ENCODE data around the gene DOCK1. TPM values are rescaled to one million over a fixed set of nuclear protein-coding genes. Genes with fewer than 3 reads are reported as not detected.
A peak's percentile ranks its signal among the peaks of the same experiment; 100 is the strongest.

The DOCK1 gene
- total RNA-seq, 1 experiment from 2014 or later, result 44.5 TPM

DNA sequence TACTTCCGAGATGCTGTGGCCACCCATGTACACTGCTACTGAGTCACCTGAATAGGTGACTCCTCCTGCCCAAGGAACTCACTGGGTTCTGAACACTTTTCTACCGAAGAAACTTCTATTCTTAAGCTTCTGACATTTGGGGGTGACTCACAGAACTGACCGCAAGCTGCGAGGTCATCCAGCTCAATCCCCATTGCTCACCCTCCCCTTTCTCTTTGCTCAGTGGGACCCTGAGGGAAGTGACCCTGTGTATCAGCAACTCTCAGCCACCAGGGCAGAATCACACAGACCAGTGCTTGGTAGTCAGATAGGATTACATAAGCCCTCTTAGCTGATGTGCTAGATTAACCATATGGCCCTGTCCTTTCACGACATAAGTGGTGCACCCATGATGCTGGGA lies 244.9 kb downstream of the DOCK1 start:
- peak; percentile 39 for DNase-seq
- Histone ChIP-seq H3K4me3 (ENCODE audit: insufficient read depth, low read depth, low read length) (no peak overlapping the region), H3K36me3 (replicated peaks; ENCODE audit: control insufficient read depth, insufficient read depth, low read length) (no peaks in the 10 kb centered on the region), H3K27me3 (ENCODE audit: control insufficient read depth, insufficient read depth, low read length) (no peaks in the 10 kb centered on the region)

DNA sequence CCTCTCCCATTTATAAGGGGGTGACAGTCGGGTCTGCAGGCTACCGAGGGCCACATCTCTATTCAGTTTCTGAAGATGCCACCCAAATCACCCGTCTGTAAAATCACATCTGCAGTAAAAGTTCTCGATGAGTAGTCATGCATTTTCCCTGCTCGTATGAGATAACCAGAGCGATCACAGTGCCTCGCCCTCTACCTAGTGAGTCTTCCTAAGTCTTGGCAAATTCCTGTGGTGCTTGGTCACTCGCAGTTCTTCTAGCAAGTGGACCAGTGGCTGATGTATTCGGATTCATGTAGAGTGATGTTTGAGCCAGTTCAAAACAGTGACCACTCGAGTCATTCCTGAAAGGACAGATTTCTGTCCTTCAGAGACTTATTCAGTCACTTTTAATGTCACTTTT lies 246.3 kb downstream of the DOCK1 start:
- Histone ChIP-seq H3K27me3 (ENCODE audit: control insufficient read depth, insufficient read depth, low read length) (no peaks in the 10 kb centered on the region), H3K36me3 (replicated peaks; ENCODE audit: control insufficient read depth, insufficient read depth, low read length) (no peaks in the 10 kb centered on the region), H3K4me3 (ENCODE audit: insufficient read depth, low read depth, low read length) (no peak overlapping the region)
- DNase-seq, result no peak

DNA sequence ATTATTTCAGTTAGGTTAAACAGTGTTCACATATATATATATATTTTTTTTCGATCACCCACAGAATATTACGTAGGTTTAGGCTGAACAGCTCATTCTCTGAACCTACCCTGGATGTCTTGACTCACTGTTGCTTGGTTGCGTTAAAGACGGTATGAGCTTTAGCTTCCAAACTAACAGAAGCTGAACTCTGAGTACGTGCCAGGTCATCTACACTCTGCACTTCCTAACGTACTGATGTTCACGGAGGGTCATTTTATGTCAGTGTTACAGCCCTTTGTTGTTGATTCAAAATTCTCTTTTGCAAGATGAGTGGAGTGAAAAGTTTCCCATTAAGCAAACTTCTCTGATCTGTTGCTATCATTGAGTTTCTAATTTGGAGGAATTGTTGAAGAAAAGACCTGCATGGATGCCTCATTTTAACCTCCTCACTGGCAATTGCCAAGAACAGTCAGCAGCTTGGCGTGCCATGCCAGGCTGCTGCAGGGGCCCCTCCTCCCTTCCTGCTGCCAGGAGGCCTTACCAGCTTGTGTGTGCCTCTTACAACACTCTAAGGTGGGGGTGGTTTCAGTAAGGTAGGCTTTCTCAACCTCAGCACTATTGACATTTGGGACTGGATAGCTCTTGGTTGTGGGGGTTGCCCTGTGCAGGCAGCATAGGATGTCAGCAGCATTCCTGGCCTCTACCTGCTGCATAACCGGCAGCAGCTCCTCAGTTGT lies 246.9 kb downstream of the DOCK1 start:
- no peak overlapping the region for H3K4me3 ChIP-seq (ENCODE audit: insufficient read depth, low read depth, low read length)
- no peaks in the 10 kb centered on the region for H3K36me3 ChIP-seq (replicated peaks; ENCODE audit: control insufficient read depth, insufficient read depth, low read length)
- H3K27me3 ChIP-seq (ENCODE audit: control insufficient read depth, insufficient read depth, low read length), result no peaks in the 10 kb centered on the region
- DNase-seq, result no peak

DNA sequence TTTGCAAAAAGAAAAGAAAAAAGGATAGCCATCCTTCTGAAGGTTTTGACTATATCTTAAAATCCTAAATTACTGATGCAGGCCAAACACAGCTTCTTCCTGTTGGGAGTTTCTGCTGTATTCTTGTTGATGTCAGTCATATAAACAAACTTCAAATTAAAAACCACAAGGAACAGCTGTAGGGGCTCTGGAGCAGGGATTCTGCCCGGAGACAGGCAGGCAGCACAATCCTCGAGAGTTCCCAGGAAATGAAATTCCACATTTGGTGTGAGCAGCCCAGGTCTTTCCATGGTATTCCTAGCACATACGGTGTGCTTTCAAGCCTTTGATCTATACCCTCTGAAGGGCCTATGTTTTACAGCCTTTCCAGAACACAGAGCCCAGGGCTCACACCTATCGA lies 248.0 kb downstream of the DOCK1 start:
- Histone ChIP-seq H3K4me3 (ENCODE audit: insufficient read depth, low read depth, low read length) (no peak overlapping the region), H3K36me3 (replicated peaks; ENCODE audit: control insufficient read depth, insufficient read depth, low read length) (no peaks in the 10 kb centered on the region), H3K27me3 (ENCODE audit: control insufficient read depth, insufficient read depth, low read length) (no peaks in the 10 kb centered on the region)
- DNase-seq, result no peak

DNA sequence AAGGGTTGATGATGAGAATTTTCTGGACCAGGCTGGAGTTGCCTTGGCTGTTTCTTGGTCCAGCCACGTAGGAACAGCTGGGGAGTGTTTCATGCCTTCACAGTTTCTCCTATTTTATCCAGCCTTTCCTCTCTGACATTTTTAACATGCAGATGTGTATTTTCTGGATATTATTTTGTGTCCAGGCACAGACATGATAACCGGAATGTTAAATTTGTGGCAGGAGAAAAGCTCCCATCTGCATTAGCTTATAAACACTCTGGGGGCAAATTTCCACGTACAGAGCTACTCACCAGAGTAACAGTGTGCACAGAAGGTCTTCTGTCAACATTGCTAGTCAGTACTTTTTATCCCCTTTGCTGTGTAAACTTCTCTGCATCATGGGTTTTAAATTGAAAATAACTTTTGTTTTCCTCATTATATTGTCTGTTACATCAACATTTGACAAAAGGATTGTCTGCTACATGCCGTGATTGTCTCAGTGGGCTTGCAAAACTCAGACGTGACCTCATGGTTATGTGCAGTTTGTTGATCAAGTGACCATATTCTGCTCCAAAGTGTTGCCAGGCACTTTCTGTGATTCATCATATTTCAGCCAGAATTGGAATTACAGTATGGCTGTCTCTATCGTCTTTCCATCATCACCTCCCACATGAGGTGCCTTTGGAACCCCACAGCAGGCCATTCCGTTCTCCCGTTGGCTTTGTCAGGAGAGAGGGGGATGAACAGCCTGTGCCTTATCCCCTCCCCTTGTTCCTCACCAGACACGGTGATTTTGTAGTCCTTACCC lies 249.8 kb downstream of the DOCK1 start:
- no peaks in the 10 kb centered on the region for H3K27me3 ChIP-seq (ENCODE audit: control insufficient read depth, insufficient read depth, low read length)
- no peak for DNase-seq
- no peaks in the 10 kb centered on the region for H3K36me3 ChIP-seq (replicated peaks; ENCODE audit: control insufficient read depth, insufficient read depth, low read length)
- H3K4me3 ChIP-seq (ENCODE audit: insufficient read depth, low read depth, low read length), result no peak overlapping the region

DNA sequence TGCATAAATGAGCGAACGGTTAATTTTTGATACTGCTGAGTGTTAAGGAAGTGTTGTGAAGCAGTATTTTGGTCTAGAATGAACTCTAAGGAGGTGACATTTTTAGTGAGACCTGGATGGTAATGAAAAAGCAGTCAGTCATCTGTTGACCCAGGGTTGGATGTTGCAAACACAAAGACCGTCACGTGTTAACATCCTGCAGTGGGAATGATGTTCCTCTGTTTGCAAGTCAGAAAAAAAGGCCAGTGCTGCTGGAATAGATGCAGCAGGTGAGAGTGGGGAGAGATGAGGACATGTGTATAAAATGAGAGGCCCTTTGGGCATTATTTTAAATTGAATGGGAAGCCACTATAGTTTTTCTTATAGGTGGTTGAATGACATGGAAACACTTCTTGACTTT lies 251.9 kb downstream of the DOCK1 start:
- Histone ChIP-seq H3K36me3 (replicated peaks; ENCODE audit: control insufficient read depth, insufficient read depth, low read length) (no peaks in the 10 kb centered on the region), H3K27me3 (ENCODE audit: control insufficient read depth, insufficient read depth, low read length) (no peaks in the 10 kb centered on the region), H3K4me3 (ENCODE audit: insufficient read depth, low read depth, low read length) (no peak overlapping the region)
- no peak for DNase-seq

DNA sequence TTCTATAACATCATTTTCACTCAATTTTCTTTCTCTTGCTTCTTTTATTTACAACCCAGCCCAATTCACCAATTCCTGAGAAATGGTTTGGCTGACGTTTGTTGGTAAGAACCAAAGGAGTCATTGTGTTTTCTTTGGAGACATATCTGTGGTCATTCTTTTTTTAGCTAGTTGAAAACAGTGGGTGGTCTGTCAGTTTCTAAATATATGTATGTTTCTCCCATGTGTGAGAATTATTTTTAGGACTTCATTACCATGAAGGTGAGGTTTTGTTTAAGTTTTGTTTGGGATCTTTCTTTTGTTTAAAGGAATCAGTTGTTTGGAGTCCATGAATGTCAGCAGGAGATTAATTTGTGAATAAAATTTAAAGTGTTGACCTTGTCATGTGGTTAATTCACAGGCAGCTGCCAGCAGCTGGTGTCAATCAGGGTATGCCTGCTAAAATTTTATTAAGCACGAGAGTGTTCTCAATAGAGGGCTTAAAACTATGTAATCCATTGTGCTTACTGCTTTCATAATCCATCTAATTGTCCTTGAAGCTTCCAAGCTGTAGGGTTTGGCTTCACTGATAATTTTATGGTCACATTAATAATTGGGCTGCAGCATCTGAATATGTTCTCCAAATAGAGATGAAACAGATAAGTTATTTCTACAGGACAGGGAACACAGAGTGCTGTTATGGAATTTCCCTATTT lies 252.4 kb downstream of the DOCK1 start:
- no peaks in the 10 kb centered on the region for H3K27me3 ChIP-seq (ENCODE audit: control insufficient read depth, insufficient read depth, low read length)
- no peak for DNase-seq
- H3K4me3 ChIP-seq (ENCODE audit: insufficient read depth, low read depth, low read length), result no peak overlapping the region
- no peaks in the 10 kb centered on the region for H3K36me3 ChIP-seq (replicated peaks; ENCODE audit: control insufficient read depth, insufficient read depth, low read length)

DNA sequence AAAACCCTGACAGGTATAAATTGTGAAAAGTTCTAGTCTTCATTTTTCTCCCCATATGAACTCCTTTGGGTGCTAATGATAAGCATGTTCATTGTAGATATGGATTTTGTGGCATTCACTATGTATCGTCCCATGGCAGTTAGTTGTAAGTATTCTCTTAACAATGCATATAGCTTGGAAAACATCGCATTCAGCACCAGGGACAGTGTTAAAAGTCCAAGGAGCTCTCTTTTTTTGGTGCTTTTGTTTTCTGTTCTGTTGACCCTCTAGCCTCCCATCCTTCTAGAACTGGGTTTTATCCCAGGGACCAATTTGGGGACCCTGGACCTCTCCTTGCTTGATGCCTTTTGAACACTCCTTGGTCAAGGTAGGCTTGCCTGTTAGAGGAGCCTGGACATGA lies 253.4 kb downstream of the DOCK1 start:
- DNase-seq, result peak; percentile 36
- no peaks in the 10 kb centered on the region for H3K36me3 ChIP-seq (replicated peaks; ENCODE audit: control insufficient read depth, insufficient read depth, low read length)
- no peak overlapping the region for H3K4me3 ChIP-seq (ENCODE audit: insufficient read depth, low read depth, low read length)
- H3K27me3 ChIP-seq (ENCODE audit: control insufficient read depth, insufficient read depth, low read length), result no peaks in the 10 kb centered on the region

DNA sequence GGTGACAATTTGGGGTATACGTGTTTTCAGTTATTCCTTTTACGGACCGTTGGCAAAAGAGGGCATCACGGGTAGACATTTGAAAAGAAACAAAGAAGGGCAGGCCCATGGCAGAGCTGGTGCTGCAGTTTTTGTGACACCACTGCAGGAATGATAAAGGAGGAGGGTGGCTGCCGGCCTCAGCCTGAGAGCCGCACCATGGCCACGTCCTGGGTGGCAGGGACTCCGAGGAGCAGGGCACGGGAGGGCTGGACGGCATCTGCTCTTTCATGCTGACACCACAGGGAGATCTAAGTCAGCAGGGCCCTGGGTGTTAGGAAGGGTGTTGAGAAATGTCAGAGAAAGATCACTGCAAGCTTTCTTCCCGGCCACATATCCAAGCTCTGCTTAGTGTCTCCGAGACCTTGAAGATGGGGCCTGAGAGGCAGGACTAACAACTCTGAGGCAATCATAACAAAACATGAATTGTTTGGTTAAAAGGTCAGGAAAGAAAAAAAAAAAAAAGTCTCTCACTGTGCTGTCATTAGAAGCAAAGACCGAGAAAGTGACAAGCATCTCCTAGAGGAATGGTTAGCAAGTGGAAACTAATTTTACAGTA lies 254.5 kb downstream of the DOCK1 start:
- no peaks in the 10 kb centered on the region for H3K36me3 ChIP-seq (replicated peaks; ENCODE audit: control insufficient read depth, insufficient read depth, low read length)
- DNase-seq, result no peak
- H3K27me3 ChIP-seq (ENCODE audit: control insufficient read depth, insufficient read depth, low read length), result no peaks in the 10 kb centered on the region
- H3K4me3 ChIP-seq (ENCODE audit: insufficient read depth, low read depth, low read length), result no peak overlapping the region

DNA sequence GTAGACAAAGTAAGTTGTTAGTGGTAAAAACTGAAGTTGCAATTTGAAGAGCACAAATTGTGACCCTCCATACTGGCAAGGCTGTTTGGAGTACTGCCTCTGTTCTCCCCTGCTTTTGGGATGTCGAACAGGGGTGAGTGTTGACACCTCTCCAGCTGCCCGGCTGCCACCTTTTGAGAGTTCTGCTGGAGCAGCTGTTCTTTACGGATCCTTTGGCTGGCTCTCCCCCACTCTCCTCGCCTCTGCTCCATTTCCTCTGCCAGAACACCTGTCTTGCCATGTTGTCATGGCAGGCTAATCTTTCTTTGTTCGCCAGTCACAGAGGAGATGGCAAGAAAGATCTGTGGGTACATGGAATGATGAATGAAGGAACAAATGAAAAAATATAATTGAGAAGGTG lies 256.3 kb downstream of the DOCK1 start:
- DNase-seq, result no peak
- Histone ChIP-seq H3K36me3 (replicated peaks; ENCODE audit: control insufficient read depth, insufficient read depth, low read length) (no peaks in the 10 kb centered on the region), H3K27me3 (ENCODE audit: control insufficient read depth, insufficient read depth, low read length) (no peaks in the 10 kb centered on the region), H3K4me3 (ENCODE audit: insufficient read depth, low read depth, low read length) (no peak overlapping the region)

DNA sequence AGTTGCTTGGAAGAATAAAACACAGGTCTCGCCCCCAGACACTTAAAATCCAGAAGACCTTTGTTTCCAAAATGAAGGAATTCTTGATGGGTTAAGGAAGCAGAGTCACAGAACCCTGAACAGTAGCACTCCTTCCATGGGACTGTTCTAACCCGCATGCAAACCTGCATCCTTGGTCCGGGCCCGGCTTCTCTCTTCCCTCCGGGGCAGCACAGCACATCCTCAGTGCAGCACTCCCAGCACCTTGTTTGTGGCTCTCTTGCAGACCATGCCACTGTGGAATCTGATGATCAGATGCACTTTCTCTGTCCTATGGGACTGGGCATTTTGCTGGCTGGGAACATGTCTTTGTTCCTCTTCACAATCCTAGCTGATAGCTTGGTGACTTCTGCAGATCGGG lies 257.6 kb downstream of the DOCK1 start:
- DNase-seq, result no peak
- no peaks in the 10 kb centered on the region for H3K27me3 ChIP-seq (ENCODE audit: control insufficient read depth, insufficient read depth, low read length)
- no peaks in the 10 kb centered on the region for H3K36me3 ChIP-seq (replicated peaks; ENCODE audit: control insufficient read depth, insufficient read depth, low read length)
- H3K4me3 ChIP-seq (ENCODE audit: insufficient read depth, low read depth, low read length), result no peak overlapping the region

DNA sequence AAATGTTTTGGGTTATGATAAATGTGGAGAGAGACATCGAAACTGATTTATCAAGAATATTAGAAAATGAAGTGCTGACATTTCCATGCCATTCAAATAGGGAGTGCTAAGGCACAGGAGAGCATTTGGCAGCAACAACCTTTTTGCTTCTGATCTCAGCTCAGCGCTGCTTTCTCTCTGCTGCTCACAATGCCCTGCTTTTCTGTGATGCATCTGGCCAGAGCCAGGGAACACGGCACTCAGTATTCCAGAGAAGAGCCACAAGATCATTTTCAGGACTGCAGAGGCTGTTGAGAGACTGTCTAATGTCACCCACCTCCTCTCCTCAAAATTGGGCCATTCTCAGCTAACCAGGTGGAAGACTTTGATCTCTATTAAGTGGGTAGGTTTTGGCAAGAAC lies 263.0 kb downstream of the DOCK1 start:
- Histone ChIP-seq H3K4me3 (ENCODE audit: insufficient read depth, low read depth, low read length) (no peak overlapping the region), H3K36me3 (replicated peaks; ENCODE audit: control insufficient read depth, insufficient read depth, low read length) (no peaks in the 10 kb centered on the region), H3K27me3 (ENCODE audit: control insufficient read depth, insufficient read depth, low read length) (no peaks in the 10 kb centered on the region)
- DNase-seq, result no peak

DNA sequence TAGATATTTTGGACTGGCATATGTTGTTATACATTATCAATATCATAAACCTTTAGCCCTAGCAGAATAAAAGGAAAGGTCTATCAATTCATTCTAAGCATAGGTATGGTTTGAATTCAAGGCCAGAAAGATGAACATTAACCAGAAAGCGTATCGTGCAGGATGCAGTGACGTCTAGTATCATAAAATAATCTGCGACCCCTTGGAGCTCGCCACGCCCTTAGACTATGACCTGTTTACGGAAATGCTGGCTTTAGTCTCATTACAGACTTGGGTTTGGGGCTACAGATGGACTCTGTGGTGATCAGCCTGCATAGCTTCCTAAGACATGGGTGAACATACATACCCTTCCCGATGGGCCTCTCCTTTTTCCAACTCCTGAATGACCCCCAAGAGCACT lies 269.6 kb downstream of the DOCK1 start:
- no peaks in the 10 kb centered on the region for H3K36me3 ChIP-seq (replicated peaks; ENCODE audit: control insufficient read depth, insufficient read depth, low read length)
- no peak overlapping the region for H3K4me3 ChIP-seq (ENCODE audit: insufficient read depth, low read depth, low read length)
- no peaks in the 10 kb centered on the region for H3K27me3 ChIP-seq (ENCODE audit: control insufficient read depth, insufficient read depth, low read length)
- DNase-seq, result no peak

DNA sequence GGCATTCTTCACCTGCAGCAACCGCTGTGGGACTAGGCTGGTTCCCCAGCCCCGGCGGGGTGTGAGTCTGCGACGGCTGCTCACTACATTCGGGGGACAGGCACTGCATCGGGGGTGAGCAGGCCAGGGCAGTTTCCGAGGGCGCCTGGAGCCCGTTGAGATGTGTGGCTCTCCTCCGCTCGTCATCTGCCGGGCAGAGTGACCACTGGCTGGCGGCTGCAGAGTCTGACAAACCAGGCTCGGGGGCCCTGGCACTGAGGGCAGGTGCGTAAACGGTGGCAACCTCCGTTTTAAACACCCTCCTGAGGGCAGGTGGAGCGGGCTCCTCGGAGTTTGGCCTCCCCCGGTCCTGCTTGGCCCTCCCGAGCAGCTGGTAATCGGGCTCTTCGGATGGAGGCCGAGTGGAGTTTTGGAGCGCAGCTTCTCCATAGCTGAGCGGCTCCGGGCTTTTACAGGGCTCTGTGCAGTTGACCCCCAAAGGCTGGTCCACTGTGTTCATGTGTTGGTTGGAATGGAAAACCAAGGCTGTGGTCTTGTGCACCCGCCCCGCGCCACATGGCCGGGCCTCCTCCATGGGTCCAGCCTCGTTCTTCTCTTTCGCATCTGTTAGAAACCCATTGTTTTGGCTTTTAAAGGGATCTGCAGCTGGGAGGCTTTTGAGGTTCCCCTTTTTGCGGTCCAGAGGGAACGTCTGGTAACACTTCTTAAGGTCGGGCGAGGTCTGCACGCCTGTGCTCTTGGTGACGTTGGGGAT lies 270.3 kb downstream of the DOCK1 start:
- DNase-seq, result peak; percentile 32
- no peaks in the 10 kb centered on the region for H3K27me3 ChIP-seq (ENCODE audit: control insufficient read depth, insufficient read depth, low read length)
- H3K36me3 ChIP-seq (replicated peaks; ENCODE audit: control insufficient read depth, insufficient read depth, low read length), result no peaks in the 10 kb centered on the region
- no peak overlapping the region for H3K4me3 ChIP-seq (ENCODE audit: insufficient read depth, low read depth, low read length)

Data from H7 (cell line).